ENCODE data around the gene TIAM1.

TIAM1 gene

GRCh38 chr21:31135531-31136184 is 208.4 kb downstream of the TIAM1 start:
- DNase-seq (ENCODE audit: extremely low read depth, insufficient read length), result no peak
- Histone ChIP-seq H3K36me3 (ENCODE audit: control insufficient read depth, insufficient read depth, low read length) (no peaks in the 10 kb centered on the region), H3K27me3 (replicated peaks; ENCODE audit: control insufficient read depth, insufficient read depth, low read length) (no peaks in the 10 kb centered on the region), H3K4me3 (replicated peaks; ENCODE audit: low read depth, low read length) (no peak overlapping the region)
- no peak for TF ChIP-seq CTCF (IDR thresholded peaks at IDR 0.05; ENCODE audit: insufficient read depth, low read length, poor library complexity, severe bottlenecking)

GRCh38 chr21:31133243-31133830 is 210.7 kb downstream of the TIAM1 start:
- Histone ChIP-seq H3K27me3 (replicated peaks; ENCODE audit: control insufficient read depth, insufficient read depth, low read length) (no peaks in the 10 kb centered on the region), H3K36me3 (ENCODE audit: control insufficient read depth, insufficient read depth, low read length) (no peaks in the 10 kb centered on the region), H3K4me3 (replicated peaks; ENCODE audit: low read depth, low read length) (no peak overlapping the region)
- no peak for TF ChIP-seq CTCF (IDR thresholded peaks at IDR 0.05; ENCODE audit: insufficient read depth, low read length, poor library complexity, severe bottlenecking)
- DNase-seq (ENCODE audit: extremely low read depth, insufficient read length), result no peak

GRCh38 chr21:31132574-31133242 is 211.4 kb downstream of the TIAM1 start:
- TF ChIP-seq CTCF (IDR thresholded peaks at IDR 0.05; ENCODE audit: insufficient read depth, low read length, poor library complexity, severe bottlenecking), result no peak
- H3K27me3 ChIP-seq (replicated peaks; ENCODE audit: control insufficient read depth, insufficient read depth, low read length), result no peaks in the 10 kb centered on the region
- DNase-seq (ENCODE audit: extremely low read depth, insufficient read length), result no peak
- no peaks in the 10 kb centered on the region for H3K36me3 ChIP-seq (ENCODE audit: control insufficient read depth, insufficient read depth, low read length)
- no peak overlapping the region for H3K4me3 ChIP-seq (replicated peaks; ENCODE audit: low read depth, low read length)

GRCh38 chr21:31130821-31131220 is 213.2 kb downstream of the TIAM1 start:
- no peaks in the 10 kb centered on the region for H3K36me3 ChIP-seq (ENCODE audit: control insufficient read depth, insufficient read depth, low read length)
- DNase-seq (ENCODE audit: extremely low read depth, insufficient read length), result no peak
- no peak for TF ChIP-seq CTCF (IDR thresholded peaks at IDR 0.05; ENCODE audit: insufficient read depth, low read length, poor library complexity, severe bottlenecking)

GRCh38 chr21:31128234-31128633 is 215.8 kb downstream of the TIAM1 start:
- Histone ChIP-seq H3K36me3 (ENCODE audit: control insufficient read depth, insufficient read depth, low read length) (no peaks in the 10 kb centered on the region), H3K27me3 (replicated peaks; ENCODE audit: control insufficient read depth, insufficient read depth, low read length) (no peaks in the 10 kb centered on the region), H3K4me3 (replicated peaks; ENCODE audit: low read depth, low read length) (no peak overlapping the region)
- no peak for DNase-seq (ENCODE audit: extremely low read depth, insufficient read length)
- TF ChIP-seq CTCF (IDR thresholded peaks at IDR 0.05; ENCODE audit: insufficient read depth, low read length, poor library complexity, severe bottlenecking), result no peak

More at GRCh38 chr21:31130821-31131220, 213.2 kb downstream of the TIAM1 start:
- no peak overlapping the region for H3K4me3 ChIP-seq (replicated peaks; ENCODE audit: low read depth, low read length)
- H3K27me3 ChIP-seq (replicated peaks; ENCODE audit: control insufficient read depth, insufficient read depth, low read length), result no peaks in the 10 kb centered on the region

Data from GM06990 (cell line).